CD4-positive, alpha-beta T cell treated with Interleukin-15 for 4 hours (primary cell): Measurements from ENCODE around the gene ZHX3.

Experiments
- DNase-seq: peaks from one replicate; pipeline ENCODE4 v3.0.0-alpha.2; 2020; ENCODE audit warnings: low spot score

The ZHX3 gene

GRCh38 chr20:41224281-41224680, 93.2 kb downstream of the ZHX3 start:
- no peak for DNase-seq

DNA sequence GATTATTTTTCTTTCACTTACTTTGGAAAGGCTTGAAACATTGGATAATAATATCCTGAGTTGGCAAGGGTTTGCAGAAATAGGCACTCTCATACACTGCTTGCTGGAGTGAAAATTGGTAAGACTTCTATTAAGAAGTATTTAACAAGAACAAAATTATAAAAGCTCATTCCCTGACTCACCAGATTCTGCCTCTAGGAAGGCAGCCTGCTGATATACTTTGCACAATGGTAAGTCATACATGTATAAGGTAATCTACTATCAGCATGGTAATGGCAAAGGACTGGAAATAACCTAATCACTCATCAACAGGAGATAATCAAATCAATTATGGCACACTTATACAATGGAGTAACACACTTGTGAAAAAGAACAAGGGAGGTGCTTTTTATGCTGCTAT, 94.4 kb downstream of the ZHX3 start:
- no peak for DNase-seq

- DNase-seq = no peak
Measured at GRCh38 chr20:41222703-41223102, 94.8 kb downstream of the ZHX3 start.

- DNase-seq = no peak
Measured at GRCh38 chr20:41222296-41222695, 95.2 kb downstream of the ZHX3 start.

GRCh38 chr20:41221614-41222218, 95.8 kb downstream of the ZHX3 start:
- DNase-seq = no peak

DNA sequence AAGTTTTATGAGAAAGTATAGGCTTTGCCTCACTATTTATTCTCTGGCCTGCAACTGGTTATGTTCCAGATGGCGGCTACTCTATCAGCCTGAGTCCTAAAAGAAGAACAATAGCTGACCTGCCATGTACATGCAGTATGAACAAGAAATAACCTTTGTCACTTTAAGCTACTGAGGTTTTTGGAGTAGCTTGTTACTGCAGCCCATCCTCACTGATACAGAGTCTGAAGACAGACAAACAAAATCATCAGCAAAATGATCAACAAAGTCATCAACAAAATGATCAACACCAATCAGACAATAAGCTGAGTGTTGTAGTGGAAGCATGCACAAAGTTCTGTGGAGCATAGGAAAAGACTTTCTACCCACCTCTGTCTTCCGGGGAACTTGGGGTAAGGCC, 97.7 kb downstream of the ZHX3 start:
- no peak for DNase-seq

DNA sequence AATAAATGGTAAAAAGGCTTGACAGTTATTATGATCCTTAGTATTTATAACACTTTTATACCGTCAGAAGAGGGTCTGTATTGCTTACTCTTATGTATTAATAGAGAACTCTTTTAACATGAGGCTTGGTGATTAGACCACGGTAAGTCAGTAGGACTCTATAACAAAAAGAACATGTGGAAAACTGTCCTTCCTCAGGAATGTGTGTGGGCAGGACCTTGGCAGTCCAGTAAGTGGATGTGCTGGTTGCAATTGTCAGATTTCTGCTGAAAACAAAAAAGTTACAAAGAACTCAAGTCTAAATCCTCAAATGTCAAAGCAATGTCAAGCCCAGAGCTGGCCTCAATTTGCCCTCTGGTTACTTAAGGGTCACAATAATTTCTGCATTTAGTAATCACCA, 99.1 kb downstream of the ZHX3 start:
- DNase-seq = no peak

DNA sequence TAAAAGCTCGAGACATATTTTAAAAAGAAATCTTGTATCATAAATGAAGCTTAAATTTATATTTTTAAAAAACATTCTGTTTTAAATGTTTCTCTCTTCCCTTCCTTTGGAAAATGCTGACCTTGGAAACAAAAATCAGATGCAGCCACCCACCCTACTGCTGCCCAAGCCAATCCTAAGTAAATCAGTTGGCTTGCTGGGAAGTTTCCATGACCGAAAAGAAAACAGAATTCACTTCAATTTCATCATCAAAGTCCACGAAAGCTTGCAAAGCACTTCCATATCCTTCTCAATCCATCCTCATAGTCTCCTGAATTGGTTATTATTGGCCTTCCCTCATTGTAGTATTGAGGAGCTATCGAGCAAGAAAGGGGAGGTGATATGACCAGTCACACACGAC, 100.1 kb downstream of the ZHX3 start:
- no peak for DNase-seq

- no peak for DNase-seq
Measured at GRCh38 chr20:41214666-41215065, 102.9 kb downstream of the ZHX3 start.

- no peak for DNase-seq
Measured at GRCh38 chr20:41214202-41214601, 103.3 kb downstream of the ZHX3 start.

DNA sequence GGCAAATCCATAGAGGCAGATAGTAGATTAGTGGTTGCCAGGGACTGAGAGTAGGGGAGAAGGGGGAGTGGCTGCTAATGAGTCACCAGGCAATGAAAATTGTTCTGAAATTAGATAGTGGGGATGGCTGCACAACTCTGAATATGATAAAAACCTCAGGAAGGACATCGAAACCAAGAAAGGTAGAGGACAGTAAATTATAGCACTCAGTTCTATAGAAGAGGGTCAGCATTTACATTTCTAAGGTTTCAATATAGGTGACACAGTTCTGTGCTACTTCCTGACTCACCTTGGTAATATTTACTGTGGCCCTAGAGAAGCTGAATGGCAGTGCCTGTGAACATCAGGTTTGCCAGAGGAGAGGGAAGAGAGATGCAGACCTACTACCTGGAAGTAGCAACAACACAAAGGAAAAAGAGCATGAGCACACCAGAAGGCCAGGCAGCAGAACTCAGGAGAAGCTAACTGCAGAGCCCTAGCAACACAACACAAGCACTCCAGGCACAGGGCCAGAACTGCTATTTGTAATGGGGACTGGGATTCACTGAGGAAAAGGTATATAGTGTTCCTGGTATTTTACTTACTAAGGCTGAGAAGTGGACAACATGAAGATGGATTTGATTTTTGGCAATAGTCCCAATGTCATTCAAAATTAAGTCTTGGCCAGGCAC, 104.2 kb downstream of the ZHX3 start:
- no peak for DNase-seq

- no peak for DNase-seq
Measured at GRCh38 chr20:41205313-41205712, 112.2 kb downstream of the ZHX3 start.

DNA sequence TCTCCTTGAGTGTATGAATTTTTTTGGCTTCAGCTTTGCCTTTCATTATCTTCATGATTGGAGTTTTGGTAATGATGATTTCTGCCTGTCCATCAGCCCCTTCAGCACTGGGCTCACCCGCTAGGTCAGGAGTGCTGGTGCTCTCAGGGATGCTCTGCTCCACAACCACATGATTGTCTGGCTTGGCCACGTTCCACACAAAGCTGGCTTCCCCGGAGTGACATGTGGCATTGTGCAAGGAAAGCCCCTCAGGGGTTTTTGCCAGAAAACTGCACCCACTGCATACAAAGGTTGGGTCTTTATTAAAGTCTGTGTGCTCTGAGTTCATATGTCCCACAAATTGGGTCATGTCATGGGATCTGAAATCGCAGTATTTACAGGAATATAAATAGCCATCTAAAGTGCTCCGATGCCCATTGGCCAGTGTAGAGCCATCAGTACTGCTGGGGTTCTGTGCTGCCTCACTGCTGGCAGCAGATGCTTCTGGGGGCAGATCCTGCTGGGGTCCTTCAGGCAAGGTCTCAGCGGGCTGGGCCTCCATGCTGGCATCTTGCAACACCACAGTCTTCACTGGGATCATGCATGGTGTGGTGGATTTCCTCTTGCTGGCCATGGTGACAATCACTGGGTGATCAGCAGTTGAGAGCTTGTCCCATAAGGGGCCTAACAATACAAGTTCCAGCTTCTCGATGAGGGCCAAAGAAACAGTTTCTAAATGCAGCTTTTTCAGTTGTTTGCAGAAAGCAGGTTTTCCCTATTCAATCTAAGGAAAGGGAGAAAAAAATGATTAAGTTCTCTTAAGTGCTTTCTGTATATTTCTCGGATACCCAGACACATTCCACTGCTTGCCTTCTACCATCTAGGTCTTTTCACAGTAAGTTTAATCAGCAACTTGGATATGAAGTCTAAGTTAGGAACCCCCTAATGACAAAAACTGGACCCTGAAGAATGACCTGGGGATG, 112.9 kb downstream of the ZHX3 start:
- DNase-seq = no peak

DNA sequence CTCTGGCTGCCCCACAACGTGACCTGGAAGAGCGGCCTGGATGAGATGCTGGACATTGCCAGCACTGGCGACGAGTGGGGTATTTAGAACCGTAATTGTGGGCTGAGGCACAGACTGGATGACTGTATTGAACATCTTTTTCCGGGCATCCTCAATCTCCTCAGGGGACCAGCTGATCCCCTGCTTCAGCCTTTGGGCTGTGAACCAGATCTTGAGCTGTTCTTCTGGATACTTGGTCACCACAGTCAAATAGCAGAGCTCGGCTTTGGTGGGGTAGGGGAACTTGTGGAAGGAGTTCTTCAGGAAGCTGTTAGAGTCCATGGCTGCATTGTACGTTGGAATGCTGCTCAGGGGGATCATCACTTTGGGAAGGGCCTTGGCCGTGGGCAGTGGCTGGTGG, 113.9 kb downstream of the ZHX3 start:
- no peak for DNase-seq

DNA sequence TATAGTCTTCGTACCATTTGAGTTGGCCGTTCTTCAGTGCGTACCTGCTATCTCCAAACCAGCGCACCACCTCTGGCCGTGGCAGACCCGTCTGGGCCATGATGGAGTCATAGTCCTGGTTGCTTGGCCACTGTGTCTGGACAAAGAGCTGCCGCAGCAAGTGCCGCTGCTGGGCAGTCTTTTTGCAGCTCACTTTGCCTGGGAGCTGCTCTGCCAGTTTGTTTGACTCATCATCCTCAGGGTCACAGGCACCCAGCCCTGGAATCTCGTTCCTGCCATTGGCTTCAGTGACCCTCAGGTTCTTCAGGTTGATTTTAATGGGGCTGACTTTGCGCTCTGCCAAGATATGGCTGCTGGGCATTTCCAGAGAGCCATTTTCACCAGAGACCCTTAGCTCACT, 115.1 kb downstream of the ZHX3 start:
- no peak for DNase-seq

DNA sequence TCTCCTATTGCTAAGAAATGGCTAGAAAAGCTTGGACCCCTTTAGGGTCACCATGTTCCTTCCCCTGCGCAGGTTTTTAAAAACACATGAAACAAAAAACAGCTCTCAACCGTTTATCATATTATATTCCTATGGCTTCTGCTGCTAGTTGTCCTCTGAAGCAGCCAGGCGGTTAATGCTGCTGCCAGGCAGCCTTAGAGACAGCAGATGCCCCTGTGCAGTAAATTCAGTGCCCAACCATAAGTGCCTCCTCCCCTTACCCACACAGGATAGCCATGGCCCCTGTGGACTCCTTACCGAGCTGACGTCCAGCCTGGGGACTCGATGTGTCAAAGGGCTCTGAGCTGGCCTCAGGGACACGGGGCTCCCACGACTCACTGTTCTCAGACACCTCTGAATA, 115.8 kb downstream of the ZHX3 start:
- no peak for DNase-seq

DNA sequence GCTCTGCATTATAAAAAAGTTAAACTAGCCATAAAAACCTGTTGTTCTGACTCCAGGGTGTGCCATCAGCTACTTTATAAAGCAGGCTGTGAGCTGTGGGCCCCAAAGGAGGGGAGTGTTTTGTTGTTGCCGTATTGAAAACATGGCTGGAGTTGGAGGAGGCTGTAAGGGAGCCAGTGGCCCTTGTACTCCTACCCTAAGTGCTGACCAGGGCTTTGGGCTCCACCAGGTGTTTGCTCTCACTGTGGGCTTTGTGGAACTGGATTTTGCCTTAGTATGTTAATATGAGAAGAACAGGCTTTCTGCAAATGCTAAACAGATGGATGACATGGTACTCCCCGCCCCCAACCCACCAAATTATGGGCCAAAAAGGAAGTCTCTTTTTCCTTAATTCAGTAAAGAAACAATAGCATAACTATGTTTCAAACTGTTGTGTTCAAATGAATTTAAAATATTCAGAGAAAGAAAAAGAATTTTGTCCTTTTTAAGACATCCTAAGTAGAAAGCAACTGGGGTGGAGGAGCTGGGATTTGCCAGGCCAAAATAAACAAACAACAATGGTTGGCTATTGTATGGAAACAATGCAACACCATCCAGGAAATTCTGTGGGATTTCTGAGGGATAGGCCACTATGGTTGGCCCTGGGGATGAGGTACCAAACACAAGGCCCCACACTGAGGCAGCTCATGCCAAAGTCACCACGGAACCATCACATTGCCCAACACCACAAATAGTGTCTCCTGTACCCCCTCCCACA, 116.9 kb downstream of the ZHX3 start:
- no peak for DNase-seq

- DNase-seq = no peak
Measured at GRCh38 chr20:41198443-41198842, 119.1 kb downstream of the ZHX3 start.

- no peak for DNase-seq
Measured at GRCh38 chr20:41196653-41197225, 120.8 kb downstream of the ZHX3 start.

GRCh38 chr20:41192575-41192974, 125.0 kb downstream of the ZHX3 start:
- DNase-seq = no peak

DNA sequence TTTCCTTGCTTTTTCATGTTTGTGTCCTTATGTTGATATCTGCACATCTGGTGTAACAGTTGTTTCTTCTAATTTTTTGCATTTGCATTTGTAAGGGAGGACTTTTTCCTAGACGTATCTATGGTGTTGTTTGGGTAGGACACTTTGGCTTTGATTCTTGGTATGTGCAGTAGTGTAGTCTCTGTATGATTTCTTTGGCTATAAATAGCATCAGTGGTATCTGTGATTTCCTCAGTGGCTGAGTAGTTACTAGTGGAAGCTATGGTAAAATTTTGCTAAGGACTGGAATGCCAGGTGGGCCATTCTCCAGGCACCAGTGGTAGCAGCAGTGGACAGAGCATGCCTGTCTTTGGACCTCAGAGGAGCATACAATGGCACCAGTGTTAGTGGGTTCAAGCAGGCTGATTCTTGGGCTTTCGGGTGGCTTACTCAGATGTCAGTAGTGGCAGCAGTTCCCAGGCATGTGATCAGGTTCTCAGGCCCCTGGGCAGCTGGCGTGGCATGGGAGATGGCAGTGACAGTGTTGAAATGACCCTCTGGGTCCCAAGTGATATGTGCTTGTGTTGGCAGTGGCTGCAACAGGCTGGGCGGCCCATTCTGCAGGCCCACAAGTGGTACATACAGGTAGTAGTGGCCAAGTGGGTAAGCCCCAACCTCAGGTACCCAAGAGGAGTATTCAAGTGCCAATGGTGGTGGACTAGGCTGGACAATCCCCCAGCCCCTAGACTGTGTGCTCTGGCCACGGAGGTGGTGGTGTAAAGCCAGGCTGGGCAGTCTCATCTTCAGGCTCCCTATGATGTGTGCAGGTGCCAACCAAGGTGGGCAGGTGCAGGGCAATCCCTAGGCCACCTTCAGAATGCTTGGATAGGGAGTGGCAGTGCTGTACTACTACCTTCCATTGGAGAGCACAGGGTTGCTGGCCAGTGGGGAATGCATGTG, 125.7 kb downstream of the ZHX3 start:
- no peak for DNase-seq
